ENCODE measurements around the gene ALLC.

ALLC gene

GRCh38 chr2:3664118-3664517, 6.1 kb downstream of the ALLC start:
- Histone ChIP-seq H3K9ac (ENCODE audit: low read depth, low read length) (no peak overlapping the region), H3K9me3 (ENCODE audit: control insufficient read depth, insufficient read depth, low read length) (no peaks in the 10 kb centered on the region), H3K4me1 (ENCODE audit: insufficient read depth, low read length) (peaks cover 10% of the 10 kb centered on the region), H3K36me3 (ENCODE audit: insufficient read depth, low read length) (no peaks in the 10 kb centered on the region)

GRCh38 chr2:3664925-3665324, 6.9 kb downstream of the ALLC start:
- Histone ChIP-seq H3K9ac (ENCODE audit: low read depth, low read length) (no peak overlapping the region), H3K4me1 (ENCODE audit: insufficient read depth, low read length) (peaks cover 10% of the 10 kb centered on the region), H3K9me3 (ENCODE audit: control insufficient read depth, insufficient read depth, low read length) (no peaks in the 10 kb centered on the region), H3K36me3 (ENCODE audit: insufficient read depth, low read length) (no peaks in the 10 kb centered on the region)

- Histone ChIP-seq H3K9ac (ENCODE audit: low read depth, low read length) (no peak overlapping the region), H3K4me1 (ENCODE audit: insufficient read depth, low read length) (peaks cover 8% of the 10 kb centered on the region), H3K36me3 (ENCODE audit: insufficient read depth, low read length) (no peaks in the 10 kb centered on the region), H3K9me3 (ENCODE audit: control insufficient read depth, insufficient read depth, low read length) (no peaks in the 10 kb centered on the region)
Measured at GRCh38 chr2:3665886-3666612, 8.0 kb downstream of the ALLC start.

DNA sequence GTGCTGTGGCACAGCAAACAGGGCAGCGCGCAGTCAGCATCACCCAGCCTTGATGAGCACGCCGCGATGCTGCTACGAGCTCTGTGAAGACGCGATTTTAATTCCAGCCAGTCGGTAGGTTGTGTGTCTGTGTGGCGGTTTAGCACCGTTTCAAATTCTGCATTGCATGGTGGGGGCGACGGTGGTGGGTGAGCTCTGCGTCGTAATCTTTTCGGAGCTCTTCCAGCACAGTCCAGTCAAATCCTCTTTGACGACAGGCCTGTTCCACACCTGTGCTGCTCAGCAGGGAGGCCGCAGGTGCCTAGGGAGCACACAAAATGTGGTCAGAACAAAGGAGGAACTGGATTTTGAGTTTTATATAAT, 8.6 kb downstream of the ALLC start:
- Histone ChIP-seq H3K9ac (ENCODE audit: low read depth, low read length) (no peak overlapping the region), H3K9me3 (ENCODE audit: control insufficient read depth, insufficient read depth, low read length) (no peaks in the 10 kb centered on the region), H3K4me1 (ENCODE audit: insufficient read depth, low read length) (peaks cover 3% of the 10 kb centered on the region), H3K36me3 (ENCODE audit: insufficient read depth, low read length) (no peaks in the 10 kb centered on the region)

- H3K36me3 ChIP-seq (ENCODE audit: insufficient read depth, low read length), result no peaks in the 10 kb centered on the region
- H3K9ac ChIP-seq (ENCODE audit: low read depth, low read length), result no peak overlapping the region
- no peaks in the 10 kb centered on the region for H3K9me3 ChIP-seq (ENCODE audit: control insufficient read depth, insufficient read depth, low read length)
- no peaks in the 10 kb centered on the region; the same call in 1 of the 2 replicates for H3K4me1 ChIP-seq (ENCODE audit: insufficient read depth, low read length)
Measured at GRCh38 chr2:3667151-3667631, 9.2 kb downstream of the ALLC start.

GRCh38 chr2:3669656-3670055, 11.7 kb downstream of the ALLC start:
- Histone ChIP-seq H3K36me3 (ENCODE audit: insufficient read depth, low read length) (no peaks in the 10 kb centered on the region), H3K9me3 (ENCODE audit: control insufficient read depth, insufficient read depth, low read length) (no peaks in the 10 kb centered on the region), H3K4me1 (ENCODE audit: insufficient read depth, low read length) (no peaks in the 10 kb centered on the region; the same call in 1 of the 2 replicates), H3K9ac (ENCODE audit: low read depth, low read length) (no peak overlapping the region)

DNA sequence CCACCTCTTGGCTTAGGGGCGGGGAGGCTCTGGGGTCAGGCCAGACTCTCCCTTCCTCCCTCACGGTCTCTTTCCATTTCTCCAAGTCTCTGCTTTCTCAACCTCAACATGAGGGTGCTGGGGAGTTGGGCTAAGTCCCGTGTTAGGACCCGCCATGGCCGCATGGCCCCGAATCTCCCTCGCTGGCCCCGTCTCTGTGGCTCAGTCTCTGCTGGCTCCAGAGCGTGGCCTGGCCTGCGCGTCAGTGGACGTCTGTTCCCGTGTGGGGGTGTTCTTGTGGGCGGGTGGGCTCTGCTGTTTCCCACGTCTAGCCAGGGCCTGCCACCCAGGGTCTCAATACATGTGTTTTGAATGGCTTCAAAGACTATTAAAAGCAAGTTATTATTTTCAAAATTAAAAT, 12.4 kb downstream of the ALLC start:
- Histone ChIP-seq H3K9ac (ENCODE audit: low read depth, low read length) (no peak overlapping the region), H3K36me3 (ENCODE audit: insufficient read depth, low read length) (no peaks in the 10 kb centered on the region), H3K4me1 (ENCODE audit: insufficient read depth, low read length) (no peaks in the 10 kb centered on the region), H3K9me3 (ENCODE audit: control insufficient read depth, insufficient read depth, low read length) (no peaks in the 10 kb centered on the region)

DNA sequence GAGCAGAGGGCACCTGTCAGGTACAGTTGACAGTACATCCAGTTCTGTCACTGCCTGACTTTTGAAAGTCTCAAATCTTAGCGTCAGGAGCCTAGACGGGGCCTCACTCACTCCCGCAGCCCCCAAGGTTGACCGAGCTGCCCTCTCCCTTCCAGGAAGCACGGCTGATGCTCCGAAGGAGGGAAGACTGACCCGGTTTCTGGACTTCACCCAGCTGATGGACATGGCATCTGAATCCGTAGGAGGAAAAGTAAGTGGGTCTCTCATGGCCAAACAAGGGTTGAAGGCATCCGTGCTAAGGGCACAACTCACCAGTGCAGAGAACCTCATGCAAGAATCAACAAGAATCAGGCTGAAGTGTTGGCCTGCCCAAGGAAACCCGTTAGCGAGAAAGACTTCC, 12.9 kb downstream of the ALLC start:
- H3K4me1 ChIP-seq (ENCODE audit: insufficient read depth, low read length), result no peaks in the 10 kb centered on the region
- H3K9ac ChIP-seq (ENCODE audit: low read depth, low read length), result no peak overlapping the region
- H3K9me3 ChIP-seq (ENCODE audit: control insufficient read depth, insufficient read depth, low read length), result no peaks in the 10 kb centered on the region
- no peaks in the 10 kb centered on the region for H3K36me3 ChIP-seq (ENCODE audit: insufficient read depth, low read length)

DNA sequence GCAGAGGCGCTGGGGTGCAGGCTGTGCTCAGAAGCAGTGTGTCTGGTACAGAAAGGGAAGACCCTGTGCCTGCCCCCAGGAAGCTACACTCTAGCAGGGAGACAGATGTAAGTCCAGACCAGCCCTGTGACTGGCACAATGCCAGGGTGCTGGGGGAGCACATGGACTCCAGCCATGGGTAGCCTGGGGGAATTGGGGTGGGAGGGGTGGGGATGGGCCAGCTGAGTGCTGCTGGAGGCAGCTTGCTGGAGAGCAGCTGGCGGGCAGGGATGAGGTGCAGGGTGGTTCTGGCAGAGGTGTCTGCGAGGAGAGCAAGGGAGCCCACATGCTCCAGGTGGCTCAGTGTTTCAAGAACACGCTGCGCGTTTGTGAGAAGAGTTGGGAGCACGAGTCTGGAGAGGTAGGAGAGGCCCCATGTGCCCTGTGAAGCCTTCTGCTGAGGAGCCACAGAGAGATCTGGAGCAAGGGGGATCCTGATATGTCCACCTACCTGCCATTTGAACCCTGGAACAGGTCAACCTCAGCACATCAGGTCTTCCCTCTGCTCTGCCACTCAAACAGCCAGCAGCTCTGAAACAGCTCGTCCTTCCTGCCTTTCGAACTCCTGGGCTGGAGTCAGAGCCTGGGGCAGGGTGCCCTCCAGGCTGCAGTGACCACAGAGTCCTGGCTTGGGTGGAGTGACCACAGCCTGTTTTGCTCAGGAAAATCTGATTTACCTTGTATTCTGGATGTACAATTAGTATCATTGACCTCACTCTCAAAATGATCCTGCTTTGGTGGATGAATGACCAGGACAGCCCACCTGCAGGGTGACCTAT, 15.1 kb downstream of the ALLC start:
- H3K36me3 ChIP-seq (ENCODE audit: insufficient read depth, low read length), result no peaks in the 10 kb centered on the region
- no peak overlapping the region for H3K9ac ChIP-seq (ENCODE audit: low read depth, low read length)
- H3K4me1 ChIP-seq (ENCODE audit: insufficient read depth, low read length), result no peaks in the 10 kb centered on the region
- no peaks in the 10 kb centered on the region for H3K9me3 ChIP-seq (ENCODE audit: control insufficient read depth, insufficient read depth, low read length)

DNA sequence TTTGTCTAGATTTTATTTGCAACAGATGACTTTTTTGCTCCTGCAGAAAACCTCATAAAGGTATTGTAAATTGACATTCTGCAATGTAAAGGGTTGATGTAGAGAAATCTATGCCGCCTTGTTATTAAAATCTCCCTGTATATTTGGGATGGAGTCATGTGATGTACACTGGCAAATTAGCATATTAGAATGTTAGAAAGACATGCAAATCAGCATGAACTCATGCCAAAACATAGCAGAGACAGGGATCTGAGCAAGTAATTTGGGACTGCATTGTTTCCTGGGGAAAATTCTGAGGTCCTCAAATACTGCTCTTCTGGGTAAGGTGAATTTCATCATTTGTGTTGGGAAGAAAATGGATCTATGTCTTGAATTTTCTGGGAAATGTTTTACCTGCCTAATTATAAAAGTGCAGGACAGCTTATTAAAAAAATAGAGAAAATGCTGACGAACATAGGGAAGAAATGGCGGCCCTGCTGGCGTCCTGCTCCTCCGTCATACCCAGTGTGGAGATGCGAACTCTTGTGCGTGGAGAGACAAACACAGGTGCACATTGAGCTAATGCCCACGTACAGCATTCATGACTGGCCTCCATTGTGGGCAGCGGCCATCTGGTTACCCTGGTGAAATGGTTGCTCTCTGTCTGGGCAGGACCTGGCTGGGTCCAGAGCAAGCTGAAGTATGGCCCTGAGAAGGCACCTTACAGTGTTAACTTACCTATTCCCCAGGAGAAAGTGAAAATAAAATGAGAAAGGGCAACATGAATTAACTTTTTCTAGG, 16.3 kb downstream of the ALLC start:
- Histone ChIP-seq H3K4me1 (ENCODE audit: insufficient read depth, low read length) (no peaks in the 10 kb centered on the region), H3K9ac (ENCODE audit: low read depth, low read length) (no peak overlapping the region), H3K36me3 (ENCODE audit: insufficient read depth, low read length) (no peaks in the 10 kb centered on the region), H3K9me3 (ENCODE audit: control insufficient read depth, insufficient read depth, low read length) (no peaks in the 10 kb centered on the region)

GRCh38 chr2:3675687-3676086, 17.7 kb downstream of the ALLC start:
- no peak overlapping the region for H3K9ac ChIP-seq (ENCODE audit: low read depth, low read length)

GRCh38 chr2:3677436-3677835, 19.4 kb downstream of the ALLC start:
- Histone ChIP-seq H3K4me1 (ENCODE audit: insufficient read depth, low read length) (no peaks in the 10 kb centered on the region), H3K9me3 (ENCODE audit: control insufficient read depth, insufficient read depth, low read length) (no peaks in the 10 kb centered on the region), H3K36me3 (ENCODE audit: insufficient read depth, low read length) (no peaks in the 10 kb centered on the region), H3K9ac (ENCODE audit: low read depth, low read length) (no peak overlapping the region)

More at GRCh38 chr2:3675687-3676086, 17.7 kb downstream of the ALLC start:
- H3K4me1 ChIP-seq (ENCODE audit: insufficient read depth, low read length), result no peaks in the 10 kb centered on the region
- no peaks in the 10 kb centered on the region for H3K36me3 ChIP-seq (ENCODE audit: insufficient read depth, low read length)
- H3K9me3 ChIP-seq (ENCODE audit: control insufficient read depth, insufficient read depth, low read length), result no peaks in the 10 kb centered on the region

GRCh38 chr2:3678212-3678611, 20.2 kb downstream of the ALLC start:
- no peak overlapping the region for H3K9ac ChIP-seq (ENCODE audit: low read depth, low read length)
- H3K9me3 ChIP-seq (ENCODE audit: control insufficient read depth, insufficient read depth, low read length), result no peaks in the 10 kb centered on the region
- H3K36me3 ChIP-seq (ENCODE audit: insufficient read depth, low read length), result no peaks in the 10 kb centered on the region
- H3K4me1 ChIP-seq (ENCODE audit: insufficient read depth, low read length), result no peaks in the 10 kb centered on the region

GRCh38 chr2:3679180-3679579, 21.2 kb downstream of the ALLC start:
- H3K9me3 ChIP-seq (ENCODE audit: control insufficient read depth, insufficient read depth, low read length), result no peaks in the 10 kb centered on the region
- no peaks in the 10 kb centered on the region; the same call in 1 of the 2 replicates for H3K36me3 ChIP-seq (ENCODE audit: insufficient read depth, low read length)
- H3K4me1 ChIP-seq (ENCODE audit: insufficient read depth, low read length), result no peaks in the 10 kb centered on the region
- H3K9ac ChIP-seq (ENCODE audit: low read depth, low read length), result no peak overlapping the region
